ENCODE data around the gene UBQLN3. TPM values are rescaled to one million over a fixed set of nuclear protein-coding genes. Genes with fewer than 3 reads are reported as not detected.

Gene UBQLN3
- total and polyA plus RNA-seq, 10 of the 15 experiments (the other 5 are each of a cell fraction or from before 2014, with no cell fraction given): not detected

- TF ChIP-seq NFYB (IDR thresholded peaks at IDR 0.05; ENCODE audit: insufficient read depth, low read depth, low read length): no peak
- peak; percentile 65; the same call in 1 of the 2 replicates for TF ChIP-seq CHD2 (IDR thresholded peaks at IDR 0.05; ENCODE audit: borderline replicate concordance, low read depth, low read length)
- TF ChIP-seq IKZF1 (conservative IDR thresholded peaks at IDR 0.05): peak; percentile 65; the same call in 1 of the 2 replicates
- no peak for TF ChIP-seq SKIL (IDR thresholded peaks at IDR 0.05; ENCODE audit: low read depth, poor library complexity, severe bottlenecking)
- TF ChIP-seq NKRF (conservative IDR thresholded peaks at IDR 0.05): no peak
- peak; percentile 100 for TF ChIP-seq MTA2 (IDR thresholded peaks at IDR 0.05; ENCODE audit: low read depth)
- TF ChIP-seq HCFC1 (IDR thresholded peaks at IDR 0.05; ENCODE audit: low read length): no peak
- peak; percentile 35; the same call in 1 of the 2 replicates for TF ChIP-seq NBN (IDR thresholded peaks at IDR 0.05)
- TF ChIP-seq MLLT1 (IDR thresholded peaks at IDR 0.05): peak; percentile 55; the same call in 1 of the 2 replicates
- peak; percentile 68 to 72; a peak in 2 of 4 replicates for TF ChIP-seq IKZF2 (IDR thresholded peaks at IDR 0.05)
These were observed 9.4 kb downstream of the UBQLN3 start (continued) for GRCh38 chr11:5500393-5500801.
